Superior temporal gyrus (tissue), 1 donor: Measurements from ENCODE around the gene DENND1A.
"Not testable (repeated sequence)": the region's sequence is repeated elsewhere in the genome, so short reads cannot be mapped to it uniquely, and the experiment has no call there.

Experiments used
- DNase-seq: peaks from one replicate; pipeline ENCODE4 v3.0.0-alpha.2; 2016; ENCODE audit errors: extremely low spot score

Gene DENND1A

DNA sequence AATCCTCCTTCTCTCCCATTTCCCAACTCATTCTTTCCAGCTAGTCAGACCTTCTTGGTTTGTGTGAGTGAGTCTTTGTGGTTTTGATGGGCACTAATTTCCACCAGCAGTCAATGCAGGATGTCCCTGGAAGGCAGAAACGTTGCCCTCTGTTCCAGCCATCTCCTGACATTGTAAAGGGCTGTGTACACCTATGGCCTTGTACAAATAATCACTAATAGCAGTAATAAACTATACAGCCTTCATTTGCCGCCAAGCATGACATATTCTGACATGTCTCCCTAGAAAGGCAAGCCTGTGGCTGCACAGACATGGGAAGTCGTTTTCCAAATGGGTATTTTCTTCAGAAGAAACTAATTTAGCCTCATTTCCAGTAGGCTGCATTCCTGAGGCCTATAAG, 18.4 kb upstream of the DENND1A start:
- DNase-seq: no peak

DNA sequence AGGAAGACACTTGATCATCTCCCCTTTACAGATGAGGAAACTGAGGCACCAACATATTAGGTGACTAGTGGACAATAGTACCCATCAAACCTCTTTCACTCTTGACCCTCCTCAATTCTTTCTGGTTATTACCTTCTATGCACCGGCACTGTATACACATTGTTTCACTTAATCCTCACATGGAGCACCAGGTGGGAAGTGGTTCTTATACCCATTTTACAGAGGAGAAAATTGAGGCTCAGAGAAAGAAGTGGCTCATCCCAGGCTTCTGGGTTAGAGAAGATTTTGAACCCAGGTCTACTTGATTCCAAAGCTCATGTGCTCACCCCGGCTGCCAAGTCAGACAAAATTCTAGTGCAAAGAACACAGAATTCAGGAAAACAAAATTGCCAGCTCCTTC, 17.4 kb upstream of the DENND1A start:
- DNase-seq: no peak

DNA sequence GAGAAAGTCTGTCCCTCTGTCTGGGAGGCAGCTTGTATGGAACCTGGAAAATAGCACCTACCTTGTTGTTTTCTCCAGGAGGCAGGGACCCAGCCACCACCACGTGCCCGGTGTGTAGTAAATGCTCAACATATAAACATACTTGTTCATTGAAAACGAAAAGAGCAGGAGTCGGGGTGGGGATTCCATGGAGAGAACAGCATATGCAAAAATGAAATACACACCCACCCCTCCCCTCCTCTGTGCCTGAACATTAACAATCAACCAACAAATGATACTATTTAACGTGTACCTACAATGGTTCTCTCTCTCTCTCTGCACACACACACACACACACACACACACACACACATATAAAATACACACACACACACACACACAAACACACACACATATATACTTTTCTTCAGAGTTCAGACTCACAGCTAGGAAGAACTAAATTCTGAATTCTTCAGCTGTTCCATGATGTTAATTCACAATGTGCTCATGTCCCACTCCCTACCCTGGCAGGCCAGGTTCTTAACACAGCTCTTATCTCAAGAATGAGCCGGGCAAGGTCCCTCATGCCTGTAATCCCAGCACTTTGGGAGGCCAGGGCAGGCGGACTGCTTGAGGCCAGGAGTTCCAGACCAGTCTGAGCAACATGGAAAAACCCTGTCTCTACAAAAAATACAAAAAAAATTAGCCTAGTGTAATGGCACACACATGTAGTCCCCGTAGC, 16.3 kb upstream of the DENND1A start:
- no peak for DNase-seq

GRCh38 chr9:123945532-123945931, 15.6 kb upstream of the DENND1A start:
- DNase-seq: no peak

GRCh38 chr9:123944464-123944863, 14.5 kb upstream of the DENND1A start:
- not testable (repeated sequence) for DNase-seq

DNA sequence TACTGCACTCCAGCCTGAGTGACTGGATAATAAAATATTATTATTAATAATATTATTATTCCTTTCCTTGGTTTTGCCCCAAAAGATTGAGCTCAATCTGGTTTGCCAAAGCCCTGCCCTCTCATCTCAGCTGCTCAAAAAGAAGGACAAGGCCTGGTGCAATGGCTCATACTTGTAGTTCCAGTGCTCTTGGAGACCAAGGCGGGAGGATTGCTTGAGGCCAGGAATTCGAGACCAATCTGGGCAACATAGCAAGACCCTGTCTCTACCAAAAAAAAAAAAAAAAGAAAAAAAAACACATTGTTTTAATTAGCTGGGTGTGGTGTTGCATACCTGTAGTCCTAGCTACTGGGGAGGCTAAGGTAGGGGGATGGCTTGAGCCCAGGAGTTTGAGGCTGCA, 13.7 kb upstream of the DENND1A start:
- no peak for DNase-seq

DNA sequence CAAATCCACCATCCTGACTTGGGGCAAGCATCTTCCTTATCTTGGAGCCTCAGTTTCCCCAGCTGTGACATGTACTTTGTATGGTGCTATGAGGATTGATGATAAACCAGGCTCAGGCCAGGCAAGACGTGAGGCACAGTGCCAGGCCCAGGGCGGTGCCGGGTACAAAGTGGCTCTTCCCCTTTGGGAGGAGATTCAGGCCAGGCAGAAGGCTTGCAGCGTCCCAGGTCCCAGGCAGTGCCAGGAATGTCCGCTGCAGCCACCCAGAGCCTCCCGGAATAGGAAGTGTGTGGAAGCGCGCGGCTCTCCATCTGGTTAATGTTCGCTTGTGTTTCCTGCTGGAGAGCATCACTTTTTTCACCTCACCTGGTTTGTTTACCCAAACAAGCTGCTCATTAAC, 12.6 kb upstream of the DENND1A start:
- DNase-seq: no peak

- no peak for DNase-seq
Measured at GRCh38 chr9:123941524-123942070, 11.7 kb upstream of the DENND1A start.

- DNase-seq: no peak
Measured at GRCh38 chr9:123940721-123941523, 11.0 kb upstream of the DENND1A start.

GRCh38 chr9:123938401-123938800, 8.5 kb upstream of the DENND1A start:
- DNase-seq: no peak

DNA sequence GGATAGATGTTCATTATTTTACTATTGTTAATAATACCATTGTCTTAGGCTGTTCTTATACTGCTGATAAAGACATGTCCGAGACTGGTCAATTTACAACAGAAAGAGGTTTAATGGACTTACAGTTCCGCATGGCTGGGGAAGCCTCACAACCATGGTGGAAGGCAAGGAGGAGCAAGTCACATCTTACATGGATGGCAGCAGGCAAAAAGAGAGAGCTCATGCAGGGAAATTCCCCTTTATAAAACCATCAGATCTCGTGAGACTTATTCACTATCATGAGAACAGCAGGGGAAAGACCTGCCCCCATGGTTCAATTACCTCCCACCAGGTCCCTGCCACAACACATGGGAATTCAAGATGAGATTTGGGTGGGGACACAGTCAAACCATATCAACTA, 6.6 kb upstream of the DENND1A start:
- DNase-seq: not testable (repeated sequence)

DNA sequence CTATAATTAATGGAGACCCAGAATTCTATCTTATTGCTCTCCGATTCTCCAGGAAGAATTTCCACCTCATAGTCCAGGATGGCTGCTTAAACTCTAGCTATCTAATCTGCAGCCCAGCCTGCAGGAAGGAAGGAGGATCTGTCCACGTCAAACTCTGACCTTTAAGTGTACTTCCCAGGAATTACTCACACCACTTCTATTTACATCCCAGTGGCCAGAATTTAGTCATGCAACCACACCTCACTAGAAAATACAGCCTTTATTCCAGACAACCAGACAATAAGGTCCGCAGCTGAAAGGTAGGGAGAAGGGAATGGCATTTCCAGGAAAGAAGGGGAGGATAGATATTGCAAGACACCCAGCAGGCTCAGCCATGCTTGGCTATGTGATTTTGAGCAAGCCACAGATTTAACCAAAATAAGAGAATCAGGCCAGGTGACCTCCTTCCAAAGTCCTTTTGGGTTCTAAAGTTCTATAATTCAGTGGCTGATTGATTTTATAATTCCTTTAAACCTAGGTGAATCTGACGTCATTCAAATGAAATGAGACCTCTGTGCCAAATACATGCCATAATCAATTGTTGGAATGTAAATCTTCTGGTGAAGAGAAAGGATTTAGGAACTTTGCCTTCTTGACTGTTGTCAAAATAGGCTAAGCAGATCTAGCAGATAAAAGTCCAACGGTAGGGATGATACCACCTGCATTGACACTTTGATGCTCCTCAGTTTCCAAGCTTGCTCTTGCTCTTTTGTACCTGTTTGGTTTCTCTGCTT, 3.7 kb upstream of the DENND1A start:
- DNase-seq: no peak

- peak; percentile 28 for DNase-seq
Measured at GRCh38 chr9:123929177-123929869, 603 bp downstream of the DENND1A start.

DNA sequence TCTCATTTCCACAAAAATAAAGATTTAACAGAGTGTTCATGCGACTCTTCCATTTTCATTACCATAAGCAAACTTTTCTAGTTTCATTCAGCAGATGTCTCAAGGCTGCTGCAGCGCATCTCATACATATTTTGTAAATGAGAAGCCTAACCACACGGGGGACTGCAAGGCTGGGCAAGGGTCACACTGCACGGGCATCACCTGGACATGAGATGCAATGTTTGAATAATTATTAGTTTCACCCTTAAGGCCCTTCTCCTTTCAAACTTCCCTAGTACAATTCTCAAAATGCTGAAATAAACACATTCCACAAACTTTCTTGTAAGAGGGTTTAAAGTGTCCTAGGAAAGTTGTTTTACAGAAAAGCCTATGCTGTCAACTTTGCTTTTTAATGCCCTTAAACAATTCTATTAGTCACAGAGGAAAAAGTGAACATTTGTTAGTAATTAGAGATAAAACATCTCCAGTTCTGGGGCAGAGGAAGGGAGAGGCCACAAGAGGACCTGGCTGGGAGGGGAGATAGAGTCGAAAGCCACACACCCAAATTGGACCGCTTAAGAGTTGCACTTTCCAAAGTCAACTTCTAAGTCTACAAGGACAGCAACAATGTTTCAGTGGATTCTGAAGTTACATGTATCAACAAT, 1.3 kb downstream of the DENND1A start:
- no peak for DNase-seq

DNA sequence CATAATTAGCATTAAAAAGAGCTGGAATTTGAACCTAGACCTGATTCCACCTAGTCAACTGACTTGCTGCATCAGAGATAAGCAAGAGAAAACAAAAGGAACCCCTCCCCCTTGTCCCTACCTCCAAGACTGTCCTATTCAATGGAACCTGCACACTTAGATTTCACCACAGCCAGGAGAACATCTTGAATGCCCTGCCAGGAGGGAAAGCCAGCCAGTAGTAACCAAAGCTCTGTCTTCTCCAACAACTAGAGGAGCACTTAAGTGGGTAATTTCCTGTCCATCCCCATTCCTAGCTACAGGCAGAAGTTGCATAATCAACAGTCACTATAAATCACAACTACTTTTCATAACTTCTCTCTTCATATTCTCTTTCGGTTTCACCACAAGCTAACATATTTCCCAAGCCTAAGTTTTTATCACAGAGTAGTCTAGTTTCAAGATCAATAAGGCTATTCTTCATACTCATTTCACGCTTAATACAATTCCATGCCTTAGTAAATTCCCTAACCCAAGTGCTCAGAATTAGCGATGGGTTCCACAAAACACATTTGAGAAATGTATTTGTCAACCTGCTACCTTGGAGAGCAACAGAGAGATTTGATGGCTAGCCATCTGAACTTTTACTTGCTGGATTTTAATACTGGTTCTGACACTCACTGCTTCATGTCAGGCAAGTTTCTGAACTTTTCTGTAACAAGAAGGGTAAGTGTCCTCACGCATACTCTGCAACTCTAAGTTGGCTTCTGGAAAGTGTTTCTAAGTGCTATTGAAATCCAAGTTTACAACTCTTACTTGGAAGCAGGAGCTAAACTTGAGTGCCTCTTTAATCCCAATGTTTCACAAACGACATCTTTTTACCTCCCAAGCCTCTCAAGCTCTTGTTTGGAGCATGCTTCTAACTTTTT, 2.0 kb downstream of the DENND1A start:
- DNase-seq: no peak

DNA sequence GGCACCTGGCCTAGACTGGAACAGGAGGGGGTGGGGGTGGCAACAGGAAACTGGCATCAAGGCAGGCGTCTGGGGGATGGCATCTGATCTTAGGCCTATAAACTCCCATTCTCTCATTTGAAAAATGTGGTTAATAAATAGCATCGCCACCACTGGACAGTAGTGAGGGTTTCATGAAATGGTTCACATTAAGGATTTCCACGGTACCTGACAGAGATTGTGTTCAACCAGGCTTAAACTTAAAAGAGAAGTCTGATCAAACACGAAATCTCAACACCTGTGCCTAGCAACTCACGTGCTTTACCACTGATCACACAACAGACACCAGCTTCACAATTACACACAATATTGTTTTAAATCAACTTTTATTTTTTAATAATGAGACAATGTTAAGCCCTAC, 3.0 kb downstream of the DENND1A start:
- DNase-seq: no peak

GRCh38 chr9:123925819-123926218, 4.1 kb downstream of the DENND1A start:
- no peak for DNase-seq

- DNase-seq: no peak
Measured at GRCh38 chr9:123925161-123925560, 4.8 kb downstream of the DENND1A start.

- DNase-seq: no peak
Measured at GRCh38 chr9:123924727-123925126, 5.2 kb downstream of the DENND1A start.

GRCh38 chr9:123923884-123924283, 6.0 kb downstream of the DENND1A start:
- no peak for DNase-seq
